Activated CD8-positive, alpha-beta memory T cell treated with anti-CD3 and anti-CD28 coated beads, Interleukin-2, amount 10 ng/mL, durations not matched to agents 7 days and 5 days (primary cell): ENCODE results near the gene TRAPPC2L. TPM values are rescaled to one million over a fixed set of nuclear protein-coding genes. Genes with fewer than 3 reads are reported as not detected.
"Not testable (repeated sequence)": the region's sequence is repeated elsewhere in the genome, so short reads cannot be mapped to it uniquely, and the experiment has no call there.

Source experiments
- ATAC-seq: fragments of 150-1000 bp; cut with Tn5 transposase; one replicate; pipeline ENCODE4 v1.10.0; 2021; ENCODE audit warnings: moderate library complexity
- CTCF ChIA-PET: fragments of 350-600 bp; sonication (Branson Sonifier 250); formaldehyde crosslinking; loops from one replicate; lab custom pipeline; 2021; ENCODE audit warnings: antibody characterized with exemption; lab: Charles Lee
- DNase-seq: peaks from one replicate; pipeline ENCODE4 v3.0.0-alpha.2; 2020
- H3K27ac Mint-ChIP-seq: one replicate; pipeline ENCODE4 v1.8.0; 2021; ENCODE audit warnings: mild to moderate bottlenecking, mixed read lengths
- H3K27me3 Mint-ChIP-seq: one replicate; pipeline ENCODE4 v1.8.0; 2021; ENCODE audit warnings: mixed read lengths
- H3K36me3 Mint-ChIP-seq: one replicate; pipeline ENCODE4 v1.8.0; 2021; ENCODE audit warnings: mild to moderate bottlenecking, mixed read lengths
- H3K4me1 Mint-ChIP-seq: one replicate; pipeline ENCODE4 v1.8.0; 2021; ENCODE audit warnings: mixed read lengths
- H3K4me3 Mint-ChIP-seq: one replicate; pipeline ENCODE4 v1.8.0; 2021; ENCODE audit warnings: mild to moderate bottlenecking, moderate library complexity, mixed read lengths
- H3K9me3 Mint-ChIP-seq: one replicate; pipeline ENCODE4 v1.8.0; 2022; ENCODE audit warnings: low read depth, mixed read lengths
- total RNA-seq, 2 experiments: library from RNA; stranded (reverse); gene quantifications; one replicate each; pipeline ENCODE4 v1.2.3, GENCODE V29; 2021

The TRAPPC2L gene
- total RNA-seq, 2 experiments from 2014 or later, result 49.2 to 51.3 TPM

DNA sequence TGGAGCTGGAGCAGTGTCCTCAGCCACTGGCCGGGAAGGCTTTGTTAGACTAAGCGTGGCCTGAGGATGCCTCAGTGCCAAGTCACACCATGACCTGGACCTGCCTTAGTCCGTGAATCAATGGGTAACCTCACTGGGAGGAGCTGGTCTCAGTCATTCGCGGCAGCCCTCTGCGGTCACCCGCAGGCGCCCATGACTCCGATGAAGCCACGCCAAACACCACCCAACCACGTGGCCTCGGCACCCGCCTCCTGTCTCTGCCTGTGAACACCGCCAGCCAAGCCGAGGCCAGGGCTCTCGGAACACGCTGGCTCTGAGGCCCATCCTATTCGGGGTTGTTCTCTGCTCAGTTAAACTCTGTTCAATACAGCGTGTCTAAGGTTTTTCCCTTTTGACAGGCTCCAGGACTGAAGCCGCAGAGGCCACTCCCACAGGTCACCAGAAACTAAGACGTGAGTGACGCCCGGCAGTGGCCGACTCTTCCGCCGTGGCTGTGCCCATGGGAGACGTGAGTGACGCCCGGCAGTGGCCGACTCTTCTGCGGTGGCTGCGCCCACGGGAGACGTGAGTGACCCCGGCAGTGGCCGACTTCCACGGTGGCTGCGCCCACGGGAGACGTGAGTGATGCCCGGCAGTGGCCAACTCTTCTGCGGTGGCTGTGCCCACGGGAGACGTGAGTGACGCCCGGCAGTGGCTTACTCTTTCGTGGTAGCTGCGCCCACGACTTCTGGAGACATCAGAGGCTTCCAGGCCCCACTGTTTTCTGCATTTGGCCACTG lies 26.4 kb downstream of the TRAPPC2L start:
- H3K4me3 Mint-ChIP-seq, result no peak overlapping the region
- no peaks in the 10 kb centered on the region for H3K27me3 Mint-ChIP-seq
- H3K4me1 Mint-ChIP-seq, result no peaks in the 10 kb centered on the region
- DNase-seq (no peak), ATAC-seq (no peak)
- CTCF ChIA-PET, result no interaction called here
- no peak overlapping the region for H3K27ac Mint-ChIP-seq
- H3K36me3 Mint-ChIP-seq, result no peaks in the 10 kb centered on the region
- H3K9me3 Mint-ChIP-seq, result no peaks in the 10 kb centered on the region

DNA sequence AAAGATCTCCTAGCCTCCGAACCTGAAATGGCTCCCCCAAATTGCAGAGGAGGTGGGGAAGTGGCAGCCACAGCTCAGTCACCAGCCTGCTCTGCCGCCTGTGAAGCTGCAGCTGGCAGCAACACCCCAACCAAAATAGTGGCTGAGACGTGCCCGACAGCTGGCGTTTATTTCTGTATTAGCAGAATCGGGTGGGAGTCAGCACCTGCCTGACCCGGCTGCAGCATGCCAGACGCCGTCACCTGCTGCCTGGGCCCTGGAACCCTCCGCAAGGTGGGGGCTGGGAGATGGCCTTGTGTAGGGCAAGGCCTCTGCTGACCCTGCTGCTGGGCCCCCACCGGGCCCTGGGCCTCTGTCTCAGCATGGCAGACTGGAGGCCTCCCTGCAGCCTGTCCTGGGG lies 27.0 kb downstream of the TRAPPC2L start:
- H3K4me3 Mint-ChIP-seq, result no peak overlapping the region
- H3K27me3 Mint-ChIP-seq, result no peaks in the 10 kb centered on the region
- H3K4me1 Mint-ChIP-seq, result no peaks in the 10 kb centered on the region
- ATAC-seq (no peak), DNase-seq (no peak)
- no peak overlapping the region for H3K27ac Mint-ChIP-seq
- H3K9me3 Mint-ChIP-seq, result no peaks in the 10 kb centered on the region
- CTCF ChIA-PET, result no interaction called here
- no peaks in the 10 kb centered on the region for H3K36me3 Mint-ChIP-seq

DNA sequence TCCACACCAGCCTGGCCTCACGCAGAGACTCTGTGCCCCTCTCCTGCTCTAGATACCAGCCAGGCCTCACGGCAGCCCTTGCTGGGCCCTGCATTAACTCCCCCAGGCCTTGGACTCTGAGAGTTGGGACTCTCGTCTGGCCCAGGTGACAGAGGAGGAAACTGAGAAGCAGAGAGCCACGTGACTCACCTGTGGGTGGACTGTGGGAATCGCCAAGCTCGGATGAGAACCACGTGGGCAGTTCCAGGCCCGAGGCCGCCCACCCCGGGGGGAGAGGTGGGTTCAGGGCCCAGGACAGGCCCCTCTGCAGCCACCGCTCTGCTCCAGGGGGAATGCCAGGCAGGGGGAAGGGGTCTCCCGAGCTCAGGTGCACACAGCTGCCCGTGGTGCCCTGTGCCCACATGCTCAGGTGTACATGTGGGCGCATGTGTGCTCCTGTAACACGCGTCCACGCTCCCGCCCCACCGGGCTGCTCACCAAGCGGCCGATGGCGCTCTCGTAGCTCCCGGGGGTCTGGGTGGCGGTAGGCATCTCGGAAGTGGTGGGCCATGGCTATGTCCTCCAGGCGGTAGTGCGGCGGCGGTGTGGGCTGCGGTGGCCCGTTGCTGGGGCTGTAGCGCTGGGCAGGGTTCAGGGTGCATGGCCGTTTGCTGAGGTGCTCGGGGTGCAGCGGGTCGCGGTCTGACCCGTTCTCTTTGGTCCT lies 27.8 kb downstream of the TRAPPC2L start:
- no peaks in the 10 kb centered on the region for H3K36me3 Mint-ChIP-seq
- ATAC-seq (no peak), DNase-seq (no peak)
- no peaks in the 10 kb centered on the region for H3K27me3 Mint-ChIP-seq
- H3K4me3 Mint-ChIP-seq, result no peak overlapping the region
- H3K4me1 Mint-ChIP-seq, result no peaks in the 10 kb centered on the region
- no peaks in the 10 kb centered on the region for H3K9me3 Mint-ChIP-seq
- no peak overlapping the region for H3K27ac Mint-ChIP-seq
- CTCF ChIA-PET, result no interaction called here

DNA sequence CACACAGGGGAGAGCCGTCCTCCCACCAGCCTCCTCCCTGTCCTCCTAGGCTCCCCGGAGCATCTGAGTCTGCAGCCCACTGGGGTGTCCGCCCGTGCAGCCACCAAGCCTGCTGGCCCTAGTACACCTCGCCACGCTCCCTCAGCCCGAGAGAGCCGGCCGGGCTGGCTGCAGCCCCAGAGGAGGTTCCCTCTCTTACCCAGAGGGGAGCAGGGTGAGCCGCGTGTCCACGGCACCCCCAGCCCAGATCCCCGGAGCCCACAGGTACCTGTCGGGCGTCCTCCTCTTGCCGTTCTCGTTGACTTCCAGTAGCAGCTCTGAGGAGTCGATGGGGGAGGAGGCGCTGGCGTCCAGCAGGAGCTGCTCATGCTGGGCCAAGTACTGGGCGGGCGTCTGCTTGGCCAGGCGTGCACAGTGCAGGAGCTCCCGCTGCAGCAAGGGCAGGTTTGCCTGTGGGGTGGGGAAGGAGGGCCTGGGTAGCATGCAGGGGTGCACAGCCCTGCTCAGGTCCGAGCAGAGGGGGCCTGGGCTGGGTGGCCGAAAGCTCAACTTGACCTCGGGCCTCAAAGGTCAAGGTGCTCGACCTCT lies 28.9 kb downstream of the TRAPPC2L start:
- H3K4me3 Mint-ChIP-seq, result no peak overlapping the region
- H3K4me1 Mint-ChIP-seq, result no peaks in the 10 kb centered on the region

DNA sequence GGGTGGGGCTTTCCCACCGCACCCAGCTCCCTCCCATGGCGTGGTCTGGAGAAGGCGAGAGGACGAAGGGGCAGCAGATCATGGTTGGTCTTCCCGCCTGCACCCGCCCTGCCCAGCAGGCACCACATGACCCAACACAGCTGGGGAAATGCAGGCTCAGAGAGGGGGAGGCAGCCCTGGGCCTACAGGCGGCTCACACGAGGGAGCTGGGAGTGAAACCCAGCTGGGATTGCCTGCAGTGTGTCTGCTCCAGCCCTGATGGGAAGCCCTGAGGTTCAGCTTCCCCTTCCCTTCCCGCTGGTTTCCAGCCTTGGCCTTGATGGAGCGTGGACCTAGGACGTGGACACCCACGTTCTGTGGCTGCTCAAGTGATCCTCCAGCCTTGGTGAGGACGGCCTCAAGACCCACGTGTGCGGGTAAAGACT lies 29.5 kb downstream of the TRAPPC2L start:
- Mint-ChIP-seq H3K36me3 (no peaks in the 10 kb centered on the region), H3K27me3 (no peaks in the 10 kb centered on the region), H3K4me3 (no peak overlapping the region), H3K9me3 (no peaks in the 10 kb centered on the region), H3K4me1 (no peaks in the 10 kb centered on the region), H3K27ac (no peak overlapping the region)
- CTCF ChIA-PET, result interaction anchor here (0.6 kb wide), 1 partner anchor 75 kb away, joined by 3 read pairs; the partner anchor contains the start of gene APRT
- ATAC-seq (no peak), DNase-seq (no peak)

More for the DNA sequence above, 28.9 kb downstream of the TRAPPC2L start:
- CTCF ChIA-PET, result no interaction called here
- H3K36me3 Mint-ChIP-seq, result no peaks in the 10 kb centered on the region
- H3K9me3 Mint-ChIP-seq, result no peaks in the 10 kb centered on the region
- no peak overlapping the region for H3K27ac Mint-ChIP-seq
- ATAC-seq (no peak), DNase-seq (no peak)
- no peaks in the 10 kb centered on the region for H3K27me3 Mint-ChIP-seq

DNA sequence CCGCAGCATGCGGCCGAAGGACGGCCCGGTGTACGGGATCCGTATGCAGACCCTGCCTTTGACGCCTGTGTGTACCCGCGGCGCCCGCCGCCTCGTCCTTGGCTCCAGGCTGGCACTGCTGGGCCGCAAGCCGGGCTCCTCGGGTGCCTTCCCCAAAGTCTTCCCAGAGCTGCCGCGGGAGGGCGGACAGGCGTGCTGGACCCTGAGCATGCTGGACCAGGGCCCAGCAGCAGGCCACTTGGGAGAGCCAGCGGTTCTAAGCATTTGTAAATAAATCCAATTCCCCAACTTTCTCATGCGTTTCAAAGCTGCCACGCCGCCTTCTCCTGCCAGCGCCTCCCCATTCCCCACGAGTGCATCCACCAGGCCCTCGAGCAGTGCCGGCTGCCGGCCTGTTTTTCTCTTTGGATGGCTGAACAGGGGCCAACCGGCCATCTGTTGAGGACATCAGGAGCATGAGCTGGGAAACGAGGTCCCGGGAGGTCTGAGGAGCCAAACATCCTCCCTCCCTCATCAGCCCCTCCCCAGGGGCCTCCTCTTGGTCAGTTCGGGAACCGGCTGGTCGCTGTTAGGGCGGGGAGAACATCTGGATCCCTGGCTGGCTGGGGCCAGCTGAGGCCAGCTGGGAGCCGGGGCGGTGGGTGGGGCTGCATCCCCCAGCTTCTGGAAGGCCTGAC lies 30.1 kb downstream of the TRAPPC2L start:
- ATAC-seq, result no peak
- H3K27ac Mint-ChIP-seq, result no peak overlapping the region
- H3K36me3 Mint-ChIP-seq, result no peaks in the 10 kb centered on the region
- no peaks in the 10 kb centered on the region for H3K27me3 Mint-ChIP-seq
- no peak overlapping the region for H3K4me3 Mint-ChIP-seq
- DNase-seq, result no peak
- no peaks in the 10 kb centered on the region for H3K4me1 Mint-ChIP-seq
- no peaks in the 10 kb centered on the region for H3K9me3 Mint-ChIP-seq
- CTCF ChIA-PET, result interaction anchor here (0.6 kb wide), 1 partner anchor 75 kb away, joined by 3 read pairs; the partner anchor contains the start of gene APRT

DNA sequence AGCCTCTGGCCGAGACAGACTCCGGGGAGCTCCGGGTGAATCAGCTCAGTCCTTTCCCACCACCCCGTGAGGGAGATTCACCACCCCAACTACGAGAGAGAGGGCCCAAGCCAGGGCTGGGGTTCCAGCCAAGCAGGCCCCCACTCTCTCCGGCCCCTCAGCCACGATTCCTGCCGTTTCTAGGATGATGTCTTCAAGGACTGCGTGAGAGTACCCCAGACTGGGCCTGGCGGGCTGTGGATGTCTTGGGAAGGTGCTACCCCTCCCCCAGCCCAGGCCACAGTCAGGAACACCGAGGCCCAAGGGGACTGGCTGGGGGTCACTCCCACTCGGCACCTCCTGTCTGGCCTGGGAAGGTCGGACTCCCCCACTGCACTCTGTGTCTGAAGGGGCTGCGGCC lies 31.1 kb downstream of the TRAPPC2L start:
- no peak overlapping the region for H3K4me3 Mint-ChIP-seq
- CTCF ChIA-PET, result no interaction called here
- no peaks in the 10 kb centered on the region for H3K9me3 Mint-ChIP-seq
- no peaks in the 10 kb centered on the region for H3K27me3 Mint-ChIP-seq
- no peak for DNase-seq
- no peak for ATAC-seq
- H3K4me1 Mint-ChIP-seq, result no peaks in the 10 kb centered on the region
- H3K27ac Mint-ChIP-seq, result no peak overlapping the region
- no peaks in the 10 kb centered on the region for H3K36me3 Mint-ChIP-seq

DNA sequence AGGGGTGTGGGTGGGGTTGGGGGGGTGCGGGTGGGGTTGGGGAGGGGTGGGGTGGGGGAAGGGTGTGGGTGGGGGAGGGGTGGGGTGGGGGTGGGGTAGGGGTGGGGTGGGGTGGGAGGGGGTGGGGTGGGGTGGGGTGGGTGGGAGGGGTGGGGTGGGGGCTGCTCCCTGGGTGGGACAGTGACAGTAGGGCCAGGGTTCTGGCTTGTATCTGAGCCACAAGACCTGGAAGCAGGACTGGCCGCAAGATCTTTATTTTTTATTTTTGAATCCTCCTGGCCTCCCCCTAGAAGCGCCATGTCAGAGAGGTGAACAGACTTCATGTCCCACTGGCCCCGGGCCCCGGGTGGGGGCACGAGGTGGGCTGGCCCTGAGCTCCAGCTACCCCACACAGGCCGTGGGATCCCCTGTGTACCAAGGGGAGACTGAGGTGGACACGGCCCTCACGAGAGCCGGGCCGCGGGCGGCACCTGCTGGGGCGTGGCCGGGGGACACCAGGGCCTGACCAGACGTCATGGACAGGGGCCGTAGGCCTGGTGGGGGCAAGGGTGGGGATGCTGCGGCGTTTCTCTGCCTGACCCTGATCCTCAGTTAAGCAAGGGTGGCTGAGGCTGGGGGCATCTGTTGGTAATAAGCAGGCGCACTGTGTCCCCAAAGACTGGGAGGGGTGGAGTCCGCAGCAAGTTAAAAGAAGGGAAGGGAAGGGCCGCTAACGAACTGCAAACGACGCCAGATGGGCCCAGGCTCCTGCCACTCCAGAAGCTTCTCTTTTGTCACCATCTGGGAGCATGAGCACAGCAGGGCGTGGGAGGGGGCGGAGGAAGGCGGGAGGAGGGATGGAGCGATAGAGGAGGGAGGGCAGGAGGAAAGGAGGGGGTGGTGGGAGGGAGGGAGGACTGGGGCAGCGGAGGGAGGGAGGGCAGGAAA lies 31.8 kb downstream of the TRAPPC2L start:
- peak; percentile 22 for ATAC-seq
- no peak overlapping the region for H3K27ac Mint-ChIP-seq
- CTCF ChIA-PET, result no interaction called here
- H3K9me3 Mint-ChIP-seq, result no peaks in the 10 kb centered on the region
- H3K36me3 Mint-ChIP-seq, result no peaks in the 10 kb centered on the region
- H3K4me3 Mint-ChIP-seq, result no peak overlapping the region
- DNase-seq, result no peak
- no peaks in the 10 kb centered on the region for H3K4me1 Mint-ChIP-seq
- H3K27me3 Mint-ChIP-seq, result no peaks in the 10 kb centered on the region

DNA sequence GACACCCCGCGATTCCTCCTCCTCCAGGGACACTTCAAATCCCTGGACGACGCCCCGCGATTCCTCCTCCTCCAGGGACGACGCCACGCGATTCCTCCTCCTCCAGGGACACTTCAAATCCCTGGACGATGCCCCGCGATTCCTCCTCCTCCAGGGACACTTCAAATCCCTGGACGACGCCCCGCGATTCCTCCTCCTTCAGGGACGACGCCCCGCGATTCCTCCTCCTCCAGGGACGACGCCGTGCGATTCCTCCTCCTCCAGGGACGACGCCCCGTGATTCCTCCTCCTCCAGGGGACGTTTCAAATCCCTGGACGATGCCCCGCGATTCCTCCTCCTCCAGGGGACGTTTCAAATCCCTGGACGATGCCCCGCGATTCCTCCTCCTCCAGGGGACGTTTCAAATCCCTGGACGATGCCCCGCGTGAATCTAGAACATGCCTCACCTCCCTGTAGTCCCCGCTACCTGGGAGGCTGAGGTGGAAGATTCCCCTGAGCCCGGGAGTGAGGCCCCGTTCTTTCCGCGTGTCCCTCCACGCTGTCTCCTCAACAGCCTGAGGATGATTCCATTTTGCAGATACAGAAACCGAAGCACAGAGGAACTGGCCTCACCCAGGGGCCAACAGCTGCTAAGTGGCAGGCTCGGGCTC lies 32.9 kb downstream of the TRAPPC2L start:
- H3K27ac Mint-ChIP-seq, CTCF ChIA-PET, H3K27me3 Mint-ChIP-seq, H3K4me3 Mint-ChIP-seq, H3K9me3 Mint-ChIP-seq, ATAC-seq, H3K4me1 Mint-ChIP-seq, DNase-seq, H3K36me3 Mint-ChIP-seq: not testable (repeated sequence)

DNA sequence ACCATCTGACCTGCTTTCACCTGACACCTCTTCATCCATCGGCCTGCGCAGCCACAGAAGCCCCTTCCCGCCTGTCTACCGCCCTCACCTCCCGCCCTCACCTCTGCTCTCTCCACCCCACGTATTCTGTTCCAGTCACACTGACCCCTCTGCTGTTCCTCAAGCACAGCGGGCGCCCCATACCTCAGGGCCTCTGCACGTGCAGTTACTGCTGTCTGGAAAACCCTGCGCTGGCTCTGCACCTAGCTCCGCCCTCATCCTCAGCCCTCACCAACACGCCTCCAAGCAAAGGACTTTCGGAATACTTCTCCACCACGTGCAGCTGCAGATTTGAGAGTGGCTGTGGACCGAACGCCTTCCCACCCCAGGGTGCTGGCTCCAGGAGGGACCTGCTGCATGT lies 34.2 kb downstream of the TRAPPC2L start:
- Mint-ChIP-seq H3K36me3 (no peaks in the 10 kb centered on the region), H3K9me3 (no peaks in the 10 kb centered on the region), H3K4me1 (no peaks in the 10 kb centered on the region), H3K4me3 (no peak overlapping the region), H3K27me3 (no peaks in the 10 kb centered on the region), H3K27ac (no peak overlapping the region)
- ATAC-seq (no peak), DNase-seq (no peak)
- CTCF ChIA-PET, result no interaction called here

DNA sequence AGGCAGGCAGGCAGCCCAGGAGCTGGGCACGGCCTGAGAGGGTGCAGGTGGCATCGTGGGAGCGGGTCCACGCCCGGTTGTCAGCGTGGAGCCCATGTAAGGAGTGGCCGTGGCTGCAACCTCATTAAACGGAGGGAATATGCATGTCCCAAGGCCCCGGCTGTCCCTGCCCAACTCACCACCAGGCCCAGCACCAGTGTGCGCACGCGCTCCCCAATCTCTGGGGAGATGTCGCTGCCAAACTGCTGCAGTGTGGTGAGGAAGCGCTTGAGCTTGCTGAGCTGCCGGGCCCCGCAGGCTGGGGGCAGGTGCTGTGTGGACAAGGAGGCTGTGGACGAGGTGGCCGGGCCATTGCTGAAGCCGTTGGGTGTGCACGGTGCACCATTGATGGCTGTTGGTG lies 35.1 kb downstream of the TRAPPC2L start:
- DNase-seq (no peak), ATAC-seq (no peak)
- H3K27me3 Mint-ChIP-seq, result no peaks in the 10 kb centered on the region
- no peaks in the 10 kb centered on the region for H3K36me3 Mint-ChIP-seq
- H3K27ac Mint-ChIP-seq, result no peak overlapping the region
- no peaks in the 10 kb centered on the region for H3K4me1 Mint-ChIP-seq
- no peaks in the 10 kb centered on the region for H3K9me3 Mint-ChIP-seq
- no peak overlapping the region for H3K4me3 Mint-ChIP-seq
- CTCF ChIA-PET, result no interaction called here
